ENCODE measurements around the gene HDAC11.
"Not testable (repeated sequence)": the region's sequence is repeated elsewhere in the genome, so short reads cannot be mapped to it uniquely, and the experiment has no call there.

The HDAC11 gene

GRCh38 chr3:13470894-13471574 lies 9.1 kb upstream of the HDAC11 start:
- no peak for DNase-seq

- no peak for DNase-seq
These were observed 7.8 kb upstream of the HDAC11 start for GRCh38 chr3:13472286-13472685.

DNA sequence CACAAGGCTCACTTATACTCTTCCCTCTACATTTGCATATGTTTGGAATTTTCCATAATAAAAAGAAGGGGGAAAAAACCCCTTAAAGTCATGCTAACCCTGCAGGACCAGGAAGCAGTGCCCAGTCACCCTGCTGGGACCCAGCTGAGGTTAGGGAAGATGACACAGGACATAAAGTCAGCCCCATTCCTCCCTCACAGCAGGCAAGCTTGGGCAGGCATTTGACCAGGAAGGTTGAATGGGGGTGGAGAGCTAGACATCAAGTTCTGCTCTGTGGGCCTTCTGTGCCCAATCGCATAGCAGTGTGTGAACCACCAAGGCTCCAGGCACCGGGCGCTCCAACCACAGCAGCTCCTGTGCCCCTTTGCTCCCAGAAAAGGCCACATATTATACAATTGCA lies 7.1 kb upstream of the HDAC11 start:
- DNase-seq = no peak

DNA sequence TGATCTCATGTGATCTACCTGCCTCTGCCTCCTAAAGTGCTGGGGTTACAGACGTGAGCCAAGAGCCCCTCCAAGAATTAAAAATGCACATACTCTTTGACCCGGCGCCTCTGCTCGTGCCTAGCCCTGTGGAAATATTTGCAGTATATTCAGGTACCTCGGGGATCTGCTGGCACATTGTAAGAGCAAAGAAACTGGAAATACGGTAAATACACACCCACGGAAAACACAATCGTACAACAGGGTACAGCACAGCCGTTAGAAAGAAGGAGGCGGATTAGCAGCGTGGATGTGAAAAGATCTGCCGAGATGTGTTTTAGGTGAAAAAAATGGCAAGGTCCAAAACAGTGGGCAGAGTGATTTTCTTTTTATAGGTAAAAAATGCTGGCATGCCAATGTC lies 6.1 kb upstream of the HDAC11 start:
- DNase-seq = no peak

- DNase-seq = no peak
These were observed 5.3 kb upstream of the HDAC11 start for GRCh38 chr3:13474776-13475303.

DNA sequence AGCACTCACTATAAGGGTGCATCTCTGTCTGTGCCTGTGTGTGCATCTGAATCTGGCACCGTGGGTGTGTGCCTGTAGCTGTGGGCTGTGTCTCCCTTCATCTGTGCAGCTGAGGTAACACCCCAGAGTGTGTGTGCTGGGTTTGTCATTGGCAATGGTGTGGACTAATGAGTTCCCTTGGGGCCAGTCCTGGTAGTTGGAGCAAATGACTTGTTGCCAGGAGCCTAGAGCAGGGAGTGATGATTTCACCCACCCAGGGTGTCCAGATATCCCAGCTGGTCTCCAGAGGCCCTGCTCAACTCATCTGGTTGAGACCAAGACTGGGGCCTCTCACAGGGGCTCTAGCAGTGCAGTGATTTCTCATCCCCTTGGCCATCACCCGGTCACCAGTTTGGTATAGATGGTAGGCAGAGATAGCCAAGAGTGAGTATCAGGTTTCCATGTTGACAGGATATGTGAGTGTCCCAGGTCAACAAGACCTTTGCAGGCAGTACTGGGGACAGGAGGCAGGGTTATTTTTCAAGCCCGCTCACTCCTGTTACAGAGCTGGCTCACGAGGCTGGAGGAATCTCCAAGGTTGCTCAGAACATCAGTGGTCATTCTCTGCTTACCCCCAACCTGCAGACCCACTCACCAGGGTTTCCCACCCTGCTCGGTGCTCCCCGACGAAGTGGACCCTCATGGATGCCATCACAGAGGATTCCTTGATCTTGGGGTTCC lies 4.1 kb upstream of the HDAC11 start:
- DNase-seq = no peak

DNA sequence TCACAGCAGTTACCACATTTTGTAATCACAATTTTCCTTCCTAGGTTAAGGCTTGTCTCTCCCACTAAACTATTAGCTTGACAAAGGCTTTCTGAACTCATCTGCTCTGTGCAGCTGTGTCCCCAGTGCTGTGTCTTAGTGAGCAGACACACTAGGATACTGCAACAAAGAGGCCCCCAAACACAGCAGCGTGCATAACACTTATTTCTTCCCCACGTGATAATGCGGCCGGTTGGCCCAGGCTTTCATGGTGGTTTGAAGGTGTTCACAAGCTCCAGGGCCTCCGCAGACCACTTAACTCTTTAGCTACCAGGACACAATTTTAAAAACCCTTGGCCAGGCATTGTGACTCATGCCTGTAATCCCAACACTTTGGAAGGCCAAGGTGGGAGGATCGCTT lies 2.2 kb upstream of the HDAC11 start:
- no peak for DNase-seq

- peak; percentile 42 for DNase-seq
These were observed 849 bp upstream of the HDAC11 start for GRCh38 chr3:13479332-13479581.

GRCh38 chr3:13480340-13481318 lies 523 bp downstream of the HDAC11 start:
- peak; percentile 30 for DNase-seq

DNA sequence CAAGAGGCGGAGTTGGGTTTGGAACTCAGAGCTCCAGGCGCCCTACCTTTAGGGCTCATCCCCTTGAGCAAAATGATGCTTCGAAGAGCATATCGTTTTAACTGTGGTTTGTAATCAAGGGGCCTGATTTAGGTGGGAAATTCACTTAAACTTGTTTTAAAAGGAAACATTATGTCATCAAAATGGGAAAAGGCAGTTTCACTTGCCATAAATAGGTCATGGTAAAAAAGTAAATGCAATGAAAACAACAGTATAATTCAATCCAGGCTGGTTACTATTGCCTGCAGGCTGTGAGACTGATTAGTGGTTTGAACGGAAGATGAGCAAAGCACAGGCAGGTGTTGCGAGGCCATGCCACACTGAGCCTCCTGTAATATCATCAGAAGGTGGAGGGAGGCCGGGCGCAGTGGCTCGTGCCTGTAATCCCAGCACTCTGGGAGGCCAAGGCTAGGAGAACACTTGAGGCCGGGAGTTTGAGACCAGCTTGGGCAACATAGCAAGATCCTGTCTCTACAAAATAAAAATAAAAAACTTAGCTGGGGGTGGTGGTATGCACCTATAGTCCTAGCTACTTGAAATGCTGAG lies 2.1 kb downstream of the HDAC11 start:
- no peak for DNase-seq

- DNase-seq = no peak
These were observed 3.2 kb downstream of the HDAC11 start for GRCh38 chr3:13483286-13483685.

DNA sequence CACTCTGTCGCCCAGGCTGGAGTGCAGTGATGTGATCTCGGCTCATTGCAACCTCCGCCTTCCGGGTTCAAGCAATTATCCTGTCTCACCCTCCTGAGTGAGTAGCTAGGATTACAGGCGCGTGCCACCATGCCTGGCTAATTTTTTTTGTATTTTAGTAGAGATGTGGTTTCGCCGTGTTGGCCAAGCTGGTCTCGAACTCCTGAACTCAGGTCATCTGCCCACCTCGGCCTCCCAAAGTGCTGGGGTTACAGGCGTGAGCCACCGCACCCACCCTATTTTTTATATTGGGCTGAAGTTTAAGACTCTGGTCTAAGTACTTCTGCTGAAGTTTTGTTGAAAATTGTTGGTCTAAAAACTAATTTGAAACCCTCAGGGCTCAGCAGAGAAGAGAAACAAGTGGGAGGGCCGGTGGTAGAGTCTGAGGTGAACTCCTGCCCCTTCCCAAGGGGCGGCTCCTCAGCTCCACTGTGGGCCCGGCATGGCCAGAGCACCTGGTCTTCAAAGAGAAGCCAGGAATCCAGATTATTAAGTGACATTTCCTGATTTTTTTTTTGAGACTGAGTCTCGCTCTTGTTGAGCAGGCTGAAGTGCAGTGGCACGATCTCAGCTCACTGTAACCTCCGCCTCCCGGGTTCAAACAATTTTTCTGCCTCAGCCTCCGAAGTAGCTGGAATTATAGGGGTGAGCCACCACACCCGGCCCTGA lies 4.0 kb downstream of the HDAC11 start:
- no peak for DNase-seq

- DNase-seq = no peak
These were observed 4.9 kb downstream of the HDAC11 start for GRCh38 chr3:13484851-13485590.

DNA sequence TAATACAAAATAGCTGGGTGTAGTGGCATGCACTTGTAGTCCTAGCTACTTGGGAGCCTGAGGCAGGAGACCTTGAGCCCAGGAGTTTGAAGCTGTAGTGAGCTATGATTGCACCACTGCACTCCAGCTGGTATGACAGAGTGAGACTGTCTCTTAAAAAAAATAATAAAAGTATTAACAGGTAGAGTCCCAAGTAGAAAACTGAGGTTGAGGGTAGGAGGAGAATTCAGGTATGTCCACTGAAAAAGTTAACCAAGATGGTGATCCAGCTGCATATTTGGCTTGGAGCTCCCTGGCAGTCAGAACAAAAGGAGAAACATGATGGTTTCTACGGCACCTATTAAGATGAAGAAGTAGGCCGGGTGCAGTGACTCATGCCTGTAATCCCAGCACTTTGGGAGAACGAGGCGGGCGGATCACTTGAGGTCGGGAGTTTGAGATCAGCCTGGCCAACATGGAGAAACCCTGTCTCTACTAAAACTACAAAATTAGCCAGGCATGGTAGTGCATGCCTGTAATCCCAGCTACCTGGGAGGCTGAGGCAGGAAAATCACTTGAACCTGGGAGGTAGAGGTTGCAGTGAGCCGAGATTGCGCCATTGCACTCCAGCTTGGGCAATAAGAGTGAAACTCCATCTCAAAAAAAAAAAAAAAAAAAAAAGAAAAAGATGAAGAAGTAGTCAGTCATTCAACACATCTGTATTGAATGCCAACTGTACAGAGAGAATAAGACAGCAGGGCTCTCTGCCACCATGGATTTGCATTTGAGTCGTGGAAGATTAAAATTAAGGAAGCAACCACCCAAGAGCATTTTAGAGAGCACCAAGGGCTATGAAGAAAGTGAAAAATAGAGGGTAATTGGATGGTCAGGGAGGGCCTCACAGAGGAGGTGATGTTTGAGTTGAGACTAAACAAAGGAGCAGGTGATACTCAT lies 5.8 kb downstream of the HDAC11 start:
- not testable (repeated sequence) for DNase-seq

DNA sequence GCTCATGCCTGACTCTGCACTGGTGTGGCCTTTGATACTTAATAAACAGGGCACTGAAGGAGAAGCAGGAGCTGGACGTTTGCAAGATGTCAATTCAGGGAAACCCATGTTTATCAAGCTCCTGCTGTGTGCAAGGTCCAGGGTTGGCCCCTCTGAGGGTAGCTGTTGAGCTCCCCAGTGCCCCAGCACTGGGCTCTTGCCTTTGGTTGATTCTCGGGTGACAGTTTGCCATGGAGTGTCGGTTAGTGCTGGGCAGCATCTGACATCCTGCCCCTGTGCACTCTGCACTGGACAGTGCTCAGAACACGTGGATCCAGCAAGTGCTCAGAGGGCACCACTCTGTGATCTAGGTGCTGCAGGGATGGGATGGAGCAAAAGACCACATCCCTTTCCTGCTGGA lies 7.3 kb downstream of the HDAC11 start:
- DNase-seq = no peak

- DNase-seq = no peak
These were observed 11.3 kb downstream of the HDAC11 start for GRCh38 chr3:13491206-13491974.

- DNase-seq = no peak
These were observed 11.9 kb downstream of the HDAC11 start for GRCh38 chr3:13492048-13492447.

GRCh38 chr3:13492976-13493866 lies 13.1 kb downstream of the HDAC11 start:
- DNase-seq = no peak
